Activated T-helper 1 cell treated with anti-CD3 and anti-CD28 coated beads, Interleukin-2, amount 50 U/mL, for 16 hours (primary cell): ENCODE results near the gene ELOVL6.
A peak's percentile ranks its signal among the peaks of the same experiment; 100 is the strongest.
"Not testable (repeated sequence)": the region's sequence is repeated elsewhere in the genome, so short reads cannot be mapped to it uniquely, and the experiment has no call there.

ENCODE experiments used
- DNase-seq, 2 donors: peaks; one replicate each; pipeline ENCODE4 v3.0.0-alpha.2; 2020; ENCODE audit warnings: low read depth in 1 of 2, low spot score in 1 of 2

Gene ELOVL6

GRCh38 chr4:110078148-110078547 lies 120.3 kb downstream of the ELOVL6 start:
- not testable (repeated sequence) for DNase-seq

GRCh38 chr4:110076828-110077227 lies 121.6 kb downstream of the ELOVL6 start:
- not testable (repeated sequence) for DNase-seq

- no peak for DNase-seq
Observed at GRCh38 chr4:110075891-110076290, 122.5 kb downstream of the ELOVL6 start.

GRCh38 chr4:110075083-110075738 lies 123.2 kb downstream of the ELOVL6 start:
- DNase-seq = no peak

GRCh38 chr4:110074570-110074969 lies 123.8 kb downstream of the ELOVL6 start:
- no peak for DNase-seq

GRCh38 chr4:110073053-110073845 lies 125.2 kb downstream of the ELOVL6 start:
- no peak for DNase-seq

GRCh38 chr4:110071466-110071865 lies 126.9 kb downstream of the ELOVL6 start:
- DNase-seq = no peak

DNA sequence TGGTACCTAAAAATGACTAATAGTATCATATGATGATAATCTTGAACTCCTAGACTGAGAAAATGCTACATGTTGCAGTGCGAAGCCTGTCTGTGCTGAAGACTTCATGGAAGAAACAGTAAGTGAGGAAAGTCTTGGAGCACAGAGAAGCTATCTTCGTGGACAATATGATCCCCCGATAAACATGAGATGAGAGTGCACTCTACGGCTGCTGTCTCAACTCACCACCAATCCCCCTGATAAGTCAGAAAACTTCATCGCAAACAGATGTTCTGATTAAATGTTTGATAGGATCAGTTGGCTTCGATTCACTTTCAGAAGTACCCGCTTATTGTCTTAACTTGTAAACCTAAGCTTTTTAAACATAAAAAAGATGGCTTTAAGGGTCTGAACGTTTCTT lies 130.2 kb downstream of the ELOVL6 start:
- no peak for DNase-seq

- no peak for DNase-seq
Observed at GRCh38 chr4:110064934-110065333, 133.5 kb downstream of the ELOVL6 start.

GRCh38 chr4:110064295-110064694 lies 134.1 kb downstream of the ELOVL6 start:
- DNase-seq = no peak

DNA sequence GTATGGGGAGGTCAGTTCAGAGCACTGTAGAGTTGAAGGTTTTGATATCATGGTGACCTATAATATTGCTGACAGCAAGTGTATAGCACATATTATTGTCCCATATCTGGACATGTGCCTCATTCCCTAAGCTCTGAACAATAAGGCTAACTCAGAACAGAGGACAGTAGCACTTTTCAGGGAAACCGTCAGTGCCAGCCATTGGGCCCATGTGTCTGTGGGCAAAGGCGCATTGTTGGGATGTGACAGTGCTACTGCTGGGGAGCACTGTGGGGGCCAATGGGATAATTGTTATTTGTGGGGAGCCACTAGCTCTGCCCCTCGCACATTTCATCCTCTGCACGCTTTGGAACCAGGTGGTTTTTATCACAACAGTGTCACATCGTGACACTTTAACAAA lies 136.2 kb downstream of the ELOVL6 start:
- no peak for DNase-seq

- DNase-seq = no peak
Observed at GRCh38 chr4:110061076-110061475, 137.3 kb downstream of the ELOVL6 start.

DNA sequence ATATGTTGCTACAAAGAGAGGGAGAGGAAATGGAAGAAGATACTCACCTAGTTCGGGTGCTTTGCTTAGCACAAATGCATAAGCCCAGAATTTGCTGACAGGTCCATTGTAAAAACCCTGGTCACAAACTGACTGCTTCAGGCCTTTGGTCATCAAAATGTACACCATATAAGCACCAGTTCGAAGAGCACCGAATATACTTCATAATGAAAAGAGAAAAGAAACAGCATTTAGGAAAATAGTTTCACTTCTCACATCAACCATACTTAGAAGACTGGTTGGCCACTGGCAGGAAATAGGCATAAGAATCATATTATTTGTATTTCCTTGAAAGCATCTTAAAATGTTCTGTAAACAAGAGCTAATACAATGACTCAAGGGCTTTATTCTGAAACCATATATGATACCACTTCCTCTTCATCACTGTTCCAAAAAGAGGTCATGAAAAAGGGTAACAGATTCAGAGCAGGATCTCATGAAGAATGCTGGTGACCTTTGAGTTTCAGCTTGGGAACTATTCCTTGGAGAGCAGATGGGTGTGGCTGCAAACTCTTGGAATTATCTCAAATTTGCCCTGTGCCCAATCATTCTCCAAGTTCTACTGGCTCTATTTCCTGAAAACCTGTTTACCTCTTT lies 138.7 kb downstream of the ELOVL6 start:
- DNase-seq = no peak

- DNase-seq = no peak
Observed at GRCh38 chr4:110058677-110059076, 139.7 kb downstream of the ELOVL6 start.

- DNase-seq = no peak
Observed at GRCh38 chr4:110055158-110055768, 143.2 kb downstream of the ELOVL6 start.

GRCh38 chr4:110049951-110050925 lies 148.2 kb downstream of the ELOVL6 start:
- DNase-seq = peak; percentile 8 to 10

GRCh38 chr4:110046588-110047049 lies 151.8 kb downstream of the ELOVL6 start:
- DNase-seq = no peak

GRCh38 chr4:110042545-110043517 lies 155.6 kb downstream of the ELOVL6 start:
- no peak for DNase-seq

- no peak for DNase-seq
Observed at GRCh38 chr4:110041735-110042134, 156.7 kb downstream of the ELOVL6 start.
